Glutamatergic neuron (in vitro differentiated cells): Measurements from ENCODE around the gene PINLYP. TPM values are rescaled to one million over a fixed set of nuclear protein-coding genes. Genes with fewer than 3 reads are reported as not detected.

Experiments
- DNase-seq: peaks from one replicate; pipeline ENCODE4 v3.0.0; 2022
- H3K27ac Mint-ChIP-seq: one replicate; pipeline ENCODE4 v1.8.0; 2020; ENCODE audit warnings: mild to moderate bottlenecking, mixed read lengths, inconsistent platforms; ENCODE audit not compliant: unreplicated experiment
- H3K27me3 Mint-ChIP-seq: one replicate; pipeline ENCODE4 v1.8.0; 2020; ENCODE audit warnings: mild to moderate bottlenecking, moderate library complexity, mixed read lengths, inconsistent platforms; ENCODE audit not compliant: unreplicated experiment
- H3K36me3 Mint-ChIP-seq: one replicate; pipeline ENCODE4 v1.8.0; 2020; ENCODE audit warnings: mild to moderate bottlenecking, mixed read lengths, inconsistent platforms; ENCODE audit not compliant: unreplicated experiment
- H3K4me1 Mint-ChIP-seq: one replicate; pipeline ENCODE4 v1.8.0; 2020; ENCODE audit warnings: mild to moderate bottlenecking, low read depth, mixed read lengths, inconsistent platforms; ENCODE audit not compliant: unreplicated experiment
- H3K4me3 Mint-ChIP-seq: one replicate; pipeline ENCODE4 v1.8.0; 2020; ENCODE audit warnings: mild to moderate bottlenecking, mixed read lengths, inconsistent platforms; ENCODE audit not compliant: unreplicated experiment
- H3K9me3 Mint-ChIP-seq: one replicate; pipeline ENCODE4 v1.8.0; 2020; ENCODE audit warnings: mild to moderate bottlenecking, moderate library complexity, mixed read lengths, inconsistent platforms; ENCODE audit not compliant: unreplicated experiment
- total RNA-seq: library from RNA; stranded (reverse); fragmentation: NEBNext Ultra II Directional; extraction: Animal tissue kit (Norgen Biotek cat#: 25700); gene quantifications from one replicate; pipeline ENCODE4 v1.2.1, GENCODE V29; 2021; ENCODE audit not compliant: unreplicated experiment
- TF ChIP-seq, protein P1 (sequence below): fragments of 200-600 bp; sonication (generic); IDR thresholded peaks from one replicate; pipeline ENCODE4 v1.5.0; 2021; ENCODE audit not compliant: partially characterized antibody, unreplicated experiment

The PINLYP gene
- total RNA-seq, 1 donor from 2014 or later = 0.96 TPM

DNA sequence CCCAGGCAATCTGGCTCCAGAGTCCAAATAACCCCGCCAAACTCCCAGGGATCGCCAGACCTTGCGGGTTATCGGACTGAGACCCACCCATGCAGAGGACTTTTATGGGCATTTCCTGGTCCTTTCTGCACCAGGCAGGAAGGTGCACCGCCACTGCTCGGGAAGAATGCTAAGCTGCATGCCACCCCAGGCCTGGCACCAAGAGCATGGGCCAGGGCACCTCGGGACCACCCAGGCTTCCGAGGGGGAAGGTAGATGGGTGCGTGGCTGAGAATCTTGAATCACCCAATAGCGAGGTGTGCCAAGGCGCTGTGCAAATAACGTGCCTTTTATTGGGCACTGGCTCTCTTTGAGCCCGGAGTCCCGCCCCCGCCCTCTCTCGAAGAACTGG is 43.0 kb upstream of the PINLYP start:
- Mint-ChIP-seq H3K27me3 (peaks cover 3% of the 10 kb centered on the region), H3K4me1 (peaks cover 7% of the 10 kb centered on the region), H3K27ac (peak overlapping the region; percentile 88), H3K4me3 (peak overlapping the region; percentile 95), H3K9me3 (peaks cover 6% of the 10 kb centered on the region), H3K36me3 (no peaks in the 10 kb centered on the region)
- DNase-seq = no peak
- TF ChIP-seq, protein P1, sequence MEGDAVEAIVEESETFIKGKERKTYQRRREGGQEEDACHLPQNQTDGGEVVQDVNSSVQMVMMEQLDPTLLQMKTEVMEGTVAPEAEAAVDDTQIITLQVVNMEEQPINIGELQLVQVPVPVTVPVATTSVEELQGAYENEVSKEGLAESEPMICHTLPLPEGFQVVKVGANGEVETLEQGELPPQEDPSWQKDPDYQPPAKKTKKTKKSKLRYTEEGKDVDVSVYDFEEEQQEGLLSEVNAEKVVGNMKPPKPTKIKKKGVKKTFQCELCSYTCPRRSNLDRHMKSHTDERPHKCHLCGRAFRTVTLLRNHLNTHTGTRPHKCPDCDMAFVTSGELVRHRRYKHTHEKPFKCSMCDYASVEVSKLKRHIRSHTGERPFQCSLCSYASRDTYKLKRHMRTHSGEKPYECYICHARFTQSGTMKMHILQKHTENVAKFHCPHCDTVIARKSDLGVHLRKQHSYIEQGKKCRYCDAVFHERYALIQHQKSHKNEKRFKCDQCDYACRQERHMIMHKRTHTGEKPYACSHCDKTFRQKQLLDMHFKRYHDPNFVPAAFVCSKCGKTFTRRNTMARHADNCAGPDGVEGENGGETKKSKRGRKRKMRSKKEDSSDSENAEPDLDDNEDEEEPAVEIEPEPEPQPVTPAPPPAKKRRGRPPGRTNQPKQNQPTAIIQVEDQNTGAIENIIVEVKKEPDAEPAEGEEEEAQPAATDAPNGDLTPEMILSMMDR = no peak

- Mint-ChIP-seq H3K27me3 (peaks cover 3% of the 10 kb centered on the region), H3K4me3 (peak within 1 kb of the TSS; percentile 95), H3K9me3 (peaks cover 6% of the 10 kb centered on the region), H3K4me1 (peaks cover 7% of the 10 kb centered on the region), H3K36me3 (no peaks in the 10 kb centered on the region), H3K27ac (peak within 1 kb of the TSS; percentile 88)
- TF ChIP-seq, protein P1 = peak; percentile 18
- peak; percentile 95 for DNase-seq
These were observed 42.5 kb upstream of the PINLYP start, which contains the start of gene ZNF575 for GRCh38 chr19:43532962-43533545. TSS of gene ZNF575 (plus strand) at chr19:43533188. CDS start at chr19:43534423, 1,235 bp downstream.

GRCh38 chr19:43533546-43534304 is 41.9 kb upstream of the PINLYP start:
- TF ChIP-seq, protein P1 = no peak
- peaks cover 6% of the 10 kb centered on the region for H3K9me3 Mint-ChIP-seq
- DNase-seq = peak; percentile 98

DNA sequence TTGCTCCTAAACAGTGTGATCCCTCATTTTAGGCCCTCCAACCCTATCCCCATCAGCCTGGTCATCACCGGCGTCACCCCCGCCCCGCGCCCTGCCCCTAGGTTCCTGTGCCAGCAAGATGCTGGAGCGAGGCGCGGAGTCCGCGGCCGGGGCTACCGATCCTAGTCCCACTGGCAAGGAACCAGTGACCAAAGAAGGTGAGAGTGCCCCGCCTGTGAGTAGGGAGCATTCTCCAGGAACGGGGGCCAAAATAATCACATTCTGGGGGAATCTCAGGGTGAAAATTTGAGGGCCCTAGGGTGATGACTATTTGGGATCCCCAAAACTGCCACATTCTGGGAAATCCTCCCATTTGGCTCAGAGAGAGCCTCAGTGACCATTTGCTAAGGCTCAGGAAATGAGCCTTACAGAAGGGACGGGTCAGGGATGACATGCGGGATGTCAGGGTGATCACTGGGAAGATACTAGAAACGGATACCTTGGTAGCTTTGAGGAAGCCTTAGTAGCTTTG is 41.2 kb upstream of the PINLYP start:
- peaks cover 6% of the 10 kb centered on the region for H3K27me3 Mint-ChIP-seq
- peak overlapping the region; percentile 91 for H3K4me3 Mint-ChIP-seq
- H3K27ac Mint-ChIP-seq = peak overlapping the region; percentile 88
- TF ChIP-seq, protein P1 = no peak
- no peak for DNase-seq
- peaks cover 12% of the 10 kb centered on the region for H3K36me3 Mint-ChIP-seq
- peaks cover 7% of the 10 kb centered on the region for H3K9me3 Mint-ChIP-seq
- peaks cover 7% of the 10 kb centered on the region for H3K4me1 Mint-ChIP-seq

More at GRCh38 chr19:43533546-43534304, 41.9 kb upstream of the PINLYP start:
- H3K27me3 Mint-ChIP-seq = peaks cover 3% of the 10 kb centered on the region
- peaks cover 6% of the 10 kb centered on the region for H3K36me3 Mint-ChIP-seq
- peak overlapping the region; percentile 88 for H3K27ac Mint-ChIP-seq
- peaks cover 7% of the 10 kb centered on the region for H3K4me1 Mint-ChIP-seq
- H3K4me3 Mint-ChIP-seq = peak overlapping the region; percentile 91
